ENCODE results near the gene ADAM33. TPM values are rescaled to one million over a fixed set of nuclear protein-coding genes. Genes with fewer than 3 reads are reported as not detected.

The ADAM33 gene
- total RNA-seq, 1 donor from 2014 or later, result 87.4 TPM

GRCh38 chr20:3677733-3678132 lies 4.1 kb downstream of the ADAM33 start:
- Mint-ChIP-seq H3K4me3 (peak overlapping the region; percentile 13), H3K36me3 (peaks cover 1% of the 10 kb centered on the region), H3K9me3 (no peaks in the 10 kb centered on the region), H3K27me3 (ENCODE audit: low read depth) (peaks cover 56% of the 10 kb centered on the region), H3K4me1 (peaks cover 42% of the 10 kb centered on the region), H3K27ac (peak overlapping the region; percentile 87)
- TF ChIP-seq, protein P1, sequence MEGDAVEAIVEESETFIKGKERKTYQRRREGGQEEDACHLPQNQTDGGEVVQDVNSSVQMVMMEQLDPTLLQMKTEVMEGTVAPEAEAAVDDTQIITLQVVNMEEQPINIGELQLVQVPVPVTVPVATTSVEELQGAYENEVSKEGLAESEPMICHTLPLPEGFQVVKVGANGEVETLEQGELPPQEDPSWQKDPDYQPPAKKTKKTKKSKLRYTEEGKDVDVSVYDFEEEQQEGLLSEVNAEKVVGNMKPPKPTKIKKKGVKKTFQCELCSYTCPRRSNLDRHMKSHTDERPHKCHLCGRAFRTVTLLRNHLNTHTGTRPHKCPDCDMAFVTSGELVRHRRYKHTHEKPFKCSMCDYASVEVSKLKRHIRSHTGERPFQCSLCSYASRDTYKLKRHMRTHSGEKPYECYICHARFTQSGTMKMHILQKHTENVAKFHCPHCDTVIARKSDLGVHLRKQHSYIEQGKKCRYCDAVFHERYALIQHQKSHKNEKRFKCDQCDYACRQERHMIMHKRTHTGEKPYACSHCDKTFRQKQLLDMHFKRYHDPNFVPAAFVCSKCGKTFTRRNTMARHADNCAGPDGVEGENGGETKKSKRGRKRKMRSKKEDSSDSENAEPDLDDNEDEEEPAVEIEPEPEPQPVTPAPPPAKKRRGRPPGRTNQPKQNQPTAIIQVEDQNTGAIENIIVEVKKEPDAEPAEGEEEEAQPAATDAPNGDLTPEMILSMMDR (IDR thresholded peaks at IDR 0.05; ENCODE audit: unreplicated experiment), result no peak
- no peak for DNase-seq (ENCODE audit: low spot score in 2 of 2, unreplicated experiment in 2 of 2)

- Mint-ChIP-seq H3K36me3 (peaks cover 1% of the 10 kb centered on the region), H3K4me3 (no peak overlapping the region), H3K27ac (no peak overlapping the region), H3K9me3 (no peaks in the 10 kb centered on the region), H3K27me3 (ENCODE audit: low read depth) (peaks cover 54% of the 10 kb centered on the region), H3K4me1 (peaks cover 30% of the 10 kb centered on the region)
- no peak for DNase-seq (ENCODE audit: low spot score in 2 of 2, unreplicated experiment in 2 of 2)
- TF ChIP-seq, protein P1 (IDR thresholded peaks at IDR 0.05; ENCODE audit: unreplicated experiment), result no peak
Observed at GRCh38 chr20:3674995-3675900, 6.6 kb downstream of the ADAM33 start.

DNA sequence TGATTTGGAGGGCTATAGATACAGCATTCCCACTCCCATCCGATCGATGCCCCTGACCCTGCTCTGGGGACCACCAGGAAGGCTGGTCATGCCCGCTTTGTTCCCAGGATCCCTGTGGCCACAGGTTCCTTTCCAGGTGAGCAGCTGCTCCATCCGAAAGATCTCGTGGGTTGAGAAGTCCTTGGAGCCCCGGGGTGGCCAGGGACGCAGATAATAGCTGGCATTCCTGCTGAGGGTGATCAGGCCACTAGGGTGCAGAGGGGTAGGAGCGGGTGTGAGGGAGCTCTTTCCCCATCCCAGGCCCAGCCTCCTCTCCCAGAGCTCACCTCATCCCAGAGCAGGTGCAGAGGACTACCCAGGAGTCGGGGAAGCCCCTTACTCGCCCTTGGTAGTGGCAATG lies 7.4 kb downstream of the ADAM33 start:
- H3K4me1 Mint-ChIP-seq, result peaks cover 23% of the 10 kb centered on the region
- no peaks in the 10 kb centered on the region for H3K9me3 Mint-ChIP-seq
- no peak overlapping the region for H3K27ac Mint-ChIP-seq
- H3K4me3 Mint-ChIP-seq, result no peak overlapping the region
- H3K27me3 Mint-ChIP-seq (ENCODE audit: low read depth), result peaks cover 54% of the 10 kb centered on the region
- TF ChIP-seq, protein P1 (IDR thresholded peaks at IDR 0.05; ENCODE audit: unreplicated experiment), result no peak
- H3K36me3 Mint-ChIP-seq, result peaks cover 1% of the 10 kb centered on the region
- DNase-seq (ENCODE audit: low spot score in 2 of 2, unreplicated experiment in 2 of 2), result no peak

DNA sequence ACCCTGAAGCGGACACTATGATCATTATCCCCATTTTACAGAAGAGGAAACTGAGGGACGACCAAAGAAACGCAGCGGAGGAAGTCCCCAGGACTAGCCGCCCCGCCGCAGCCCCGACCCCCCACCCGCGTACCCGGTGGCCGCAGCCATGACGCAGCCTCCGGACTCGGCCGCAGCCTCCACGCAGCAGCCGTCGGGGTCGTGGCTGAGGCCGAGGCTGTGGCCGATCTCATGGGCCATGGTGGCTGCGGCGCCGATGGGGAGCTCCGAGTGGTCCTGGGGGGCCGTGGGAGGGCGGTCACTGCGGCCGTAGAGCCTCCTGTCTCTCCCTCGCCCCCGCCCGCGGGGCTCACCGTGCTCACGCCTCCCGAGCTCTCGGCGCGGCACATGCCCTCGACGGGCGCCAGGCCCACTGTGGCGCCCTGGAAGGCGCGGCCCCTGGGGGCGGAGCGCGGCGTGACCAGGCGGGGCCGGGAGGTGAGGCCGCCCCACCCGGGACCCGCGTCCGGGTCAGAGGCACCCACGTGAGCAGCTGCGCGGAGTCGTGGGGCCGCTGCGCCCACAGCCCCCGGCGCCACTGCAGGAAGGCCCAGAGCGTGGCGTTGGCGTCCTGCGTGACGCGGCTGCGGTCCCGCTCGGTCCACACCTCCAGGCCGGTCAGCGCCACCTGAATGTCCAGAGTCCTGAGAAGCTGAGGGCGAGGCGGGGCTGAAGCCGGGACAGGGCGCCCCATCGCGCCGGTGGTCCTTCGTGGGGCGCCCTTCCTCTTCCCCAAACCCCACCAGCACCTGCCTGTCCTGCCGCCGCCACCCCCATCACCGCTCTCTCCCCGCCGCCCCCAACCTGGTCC lies 8.4 kb downstream of the ADAM33 start:
- Mint-ChIP-seq H3K36me3 (peaks cover 1% of the 10 kb centered on the region), H3K27ac (no peak overlapping the region), H3K27me3 (ENCODE audit: low read depth) (peaks cover 52% of the 10 kb centered on the region), H3K4me3 (no peak overlapping the region), H3K9me3 (no peaks in the 10 kb centered on the region), H3K4me1 (peaks cover 16% of the 10 kb centered on the region)
- TF ChIP-seq, protein P1 (IDR thresholded peaks at IDR 0.05; ENCODE audit: unreplicated experiment), result no peak
- DNase-seq (ENCODE audit: low spot score in 2 of 2, unreplicated experiment in 2 of 2), result no peak

- no peak for DNase-seq (ENCODE audit: low spot score in 2 of 2, unreplicated experiment in 2 of 2)
- H3K4me3 Mint-ChIP-seq, result no peak overlapping the region
Observed at GRCh38 chr20:3672547-3673171, 9.2 kb downstream of the ADAM33 start.

More at GRCh38 chr20:3672547-3673171, 9.2 kb downstream of the ADAM33 start:
- peaks cover 9% of the 10 kb centered on the region for H3K4me1 Mint-ChIP-seq
- TF ChIP-seq, protein P1 (IDR thresholded peaks at IDR 0.05; ENCODE audit: unreplicated experiment), result no peak
- no peaks in the 10 kb centered on the region for H3K9me3 Mint-ChIP-seq
- no peak overlapping the region for H3K27ac Mint-ChIP-seq
- H3K27me3 Mint-ChIP-seq (ENCODE audit: low read depth), result peaks cover 52% of the 10 kb centered on the region
- H3K36me3 Mint-ChIP-seq, result peaks cover 1% of the 10 kb centered on the region

All from mesothelial cell of epicardium (in vitro differentiated cells).